HCT116 (cell line): ENCODE results near the gene PDE4B. TPM values are rescaled to one million over a fixed set of nuclear protein-coding genes. Genes with fewer than 3 reads are reported as not detected.

Experiments used
- ATAC-seq: fragments of 200-7000 bp; cut with Tn5 transposase; 2 replicates; pipeline ENCODE4 v1.9.1; 2020; ENCODE audit warnings: mild to moderate bottlenecking, moderate library complexity
- BruUV-seq: library from RNA; stranded (reverse); fragments of 400-500 nt; replicated peaks from 2 replicates; lab custom pipeline; 2021; lab: Mats Ljungman, UMichigan
- CTCF ChIA-PET: fragments of 300-600 bp; sonication (Branson Sonifier 250); formaldehyde crosslinking; loops from one replicate; lab custom pipeline; 2021; ENCODE audit warnings: antibody characterized with exemption; lab: Charles Lee
- POLR2A ChIA-PET: fragments of 300-600, 350-600 bp; sonication (Branson Sonifier 250); formaldehyde crosslinking; loops from one replicate; lab custom pipeline; 2021; ENCODE audit warnings: antibody characterized with exemption; lab: Charles Lee
- RAD21 ChIA-PET, 2 experiments: fragments of 300-600 bp; sonication (Branson Sonifier 250); formaldehyde crosslinking; loops; one replicate each; lab custom pipeline; 2023; ENCODE audit warnings: low total read pairs in 2 of 2; ENCODE audit not compliant: uncharacterized antibody in 2 of 2, unreplicated experiment in 2 of 2, low non-redundant PET in 1 of 2; lab: Charles Lee
- DNase-seq: peaks from one replicate; pipeline ENCODE4 v3.0.0-alpha.2; 2010; ENCODE audit warnings: low read depth, low spot score
- H2AFZ ChIP-seq: fragments of 200-600 bp; shearing (Covaris generic), sonication (generic); 2 replicates; pipeline ENCODE4 v1.6.1; 2017; ENCODE audit warnings: low read depth, mixed run types, mixed read lengths, antibody characterized with exemption, low read length; ENCODE audit not compliant: poor library complexity, severe bottlenecking
- H3K27ac ChIP-seq: 2 replicates; pipeline ENCODE4 v1.5.1; 2012; ENCODE audit warnings: low read depth, low read length
- H3K27me3 ChIP-seq: fragments of 200-600 bp; sonication (generic); 2 replicates; pipeline ENCODE4 v1.6.1; 2016; ENCODE audit warnings: mixed run types, low read length, mixed read lengths; ENCODE audit not compliant: insufficient read depth
- H3K36me3 ChIP-seq, 2 experiments: fragments of 200-500 bp in 1 of 2; fragments of 200-600 bp in 1 of 2; sonication (Bioruptor generic) in 1 of 2; sonication (generic) in 1 of 2; 2 replicates each; pipeline versions ENCODE4 v1.5.1 to v1.6.1; 2014 to 2016; ENCODE audit warnings: low read length in 2 of 2, inconsistent platforms in 1 of 2, mixed read lengths in 1 of 2, mixed run types in 1 of 2; ENCODE audit not compliant: insufficient read depth in 2 of 2, control insufficient read depth in 1 of 2
- H3K4me1 ChIP-seq, 2 experiments: fragments of 200-600 bp in 1 of 2; sonication (generic) in 1 of 2; 2 replicates each; pipeline versions ENCODE4 v1.5.1 to v1.6.1; 2012 to 2017; ENCODE audit warnings: low read length in 2 of 2, inconsistent platforms in 1 of 2, mild to moderate bottlenecking in 1 of 2, mixed read lengths in 1 of 2, mixed run types in 1 of 2, moderate library complexity in 1 of 2; ENCODE audit not compliant: insufficient read depth in 2 of 2, control insufficient read depth in 1 of 2
- H3K4me2 ChIP-seq: fragments of 200-600 bp; sonication (generic); 2 replicates; pipeline ENCODE4 v1.6.1; 2017; ENCODE audit warnings: mixed run types, low read length, mixed read lengths
- H3K4me3 ChIP-seq, 2 experiments: fragments of 200-600 bp in 1 of 2; sonication (generic) in 1 of 2; replicated peaks in 1 of 2; 2 replicates each; pipeline ENCODE4 v1.5.1; 2011 to 2016; ENCODE audit warnings: low read length in 2 of 2, control low read depth in 1 of 2, low read depth in 1 of 2, mild to moderate bottlenecking in 1 of 2, mixed read lengths in 1 of 2, mixed run types in 1 of 2
- H3K79me2 ChIP-seq: fragments of 200-600 bp; sonication (generic); 2 replicates; pipeline ENCODE4 v1.6.1; 2017; ENCODE audit warnings: mild to moderate bottlenecking, mixed run types, low read length, moderate library complexity, mixed read lengths; ENCODE audit not compliant: insufficient read depth
- H3K9ac ChIP-seq: fragments of 200-600 bp; sonication (generic); 2 replicates; pipeline ENCODE4 v1.6.1; 2016; ENCODE audit warnings: low read length, mixed read lengths
- H3K9me2 ChIP-seq: fragments of 200-600 bp; sonication (generic), shearing (Covaris generic); 2 replicates; pipeline ENCODE4 v1.6.1; 2017; ENCODE audit warnings: mixed run types, mild to moderate bottlenecking, moderate library complexity; ENCODE audit not compliant: insufficient read depth
- H3K9me3 ChIP-seq, 2 experiments: fragments of 200-500 bp in 1 of 2; fragments of 200-600 bp in 1 of 2; sonication (Bioruptor generic) in 1 of 2; sonication (generic) in 1 of 2; 2 replicates each; pipeline ENCODE4 v1.6.1; 2014 to 2017; ENCODE audit warnings: low read length in 2 of 2, mixed read lengths in 2 of 2, inconsistent platforms in 1 of 2, low read depth in 1 of 2, mild to moderate bottlenecking in 1 of 2, mixed run types in 1 of 2, moderate library complexity in 1 of 2; ENCODE audit not compliant: control insufficient read depth in 1 of 2, insufficient read depth in 1 of 2
- H4K20me1 ChIP-seq: fragments of 200-600 bp; sonication (generic), shearing (Covaris generic); 2 replicates; pipeline ENCODE4 v1.6.1; 2017; ENCODE audit warnings: mixed run types, mild to moderate bottlenecking, moderate library complexity; ENCODE audit not compliant: insufficient read depth
- CBX3 ChIP-seq: IDR thresholded peaks from 2 replicates; pipeline ENCODE4 v1.6.1; 2012; ENCODE audit warnings: low read depth
- CEBPB ChIP-seq: IDR thresholded peaks from 2 replicates; pipeline ENCODE4 v1.6.1; 2012; ENCODE audit warnings: low read depth
- EGR1 ChIP-seq: IDR thresholded peaks from 2 replicates; pipeline ENCODE4 v1.6.1; 2012; ENCODE audit warnings: low read depth
- EZH2phosphoT487 ChIP-seq: fragments of 200-600 bp; IDR thresholded peaks from 2 replicates; pipeline ENCODE4 v1.6.1; 2018; ENCODE audit warnings: antibody characterized with exemption, borderline replicate concordance
- FOSL1 ChIP-seq: IDR thresholded peaks from 2 replicates; pipeline ENCODE4 v1.6.1; 2012; ENCODE audit warnings: low read depth
- JUND ChIP-seq: IDR thresholded peaks from 2 replicates; pipeline ENCODE4 v1.6.1; 2012
- MAX ChIP-seq: IDR thresholded peaks from 2 replicates; pipeline ENCODE4 v1.6.1; 2012
- POLR2A ChIP-seq: IDR thresholded peaks from 2 replicates; pipeline ENCODE4 v1.7.0; 2011; ENCODE audit warnings: borderline replicate concordance; ENCODE audit not compliant: insufficient read depth, insufficient read length; ENCODE audit errors: extremely low read depth
- POLR2AphosphoS5 ChIP-seq: IDR thresholded peaks from 2 replicates; pipeline ENCODE4 v1.6.1; 2011; ENCODE audit warnings: mild to moderate bottlenecking, low read depth, low read length, moderate library complexity
- REST ChIP-seq: IDR thresholded peaks from 2 replicates; pipeline ENCODE4 v1.6.1; 2012; ENCODE audit warnings: low read depth
- SP1 ChIP-seq: IDR thresholded peaks from 2 replicates; pipeline ENCODE4 v1.6.1; 2012; ENCODE audit warnings: low read depth
- SRF ChIP-seq: IDR thresholded peaks from 2 replicates; pipeline ENCODE4 v1.6.1; 2012; ENCODE audit warnings: low read depth
- TCF7L2 ChIP-seq: IDR thresholded peaks from 2 replicates; pipeline ENCODE4 v1.7.0; 2011; ENCODE audit warnings: borderline replicate concordance, inconsistent platforms; ENCODE audit not compliant: insufficient read depth, insufficient read length; ENCODE audit errors: extremely low read depth
- ZNF274 ChIP-seq: fragments of 200-500 bp; sonication (Bioruptor generic); IDR thresholded peaks from 2 replicates; pipeline ENCODE4 v1.6.1; 2014; ENCODE audit warnings: mild to moderate bottlenecking, low read depth, low read length, inconsistent platforms
- intact Hi-C: fragments of 100-400 bp; cut with micrococcal nuclease; formaldehyde crosslinking; loops from 2 replicates; pipeline ENCODE4 v1.10.0; 2022
- total RNA-seq: library from RNA; stranded (reverse); gene quantifications from one replicate; pipeline ENCODE4 v1.2.1, GENCODE V29; 2021; ENCODE audit not compliant: unreplicated experiment

PDE4B gene
- total RNA-seq, 1 experiment from 2014 or later: 76.9 TPM

GRCh38 chr1:66328896-66329295, 536.2 kb downstream of the PDE4B start:
- Histone ChIP-seq H2AFZ (no peak overlapping the region), H3K4me2 (peak overlapping the region; percentile 14; the same call in 1 of the 2 replicates), H3K27ac (peak overlapping the region; percentile 46), H3K36me3 (peaks cover 0 to 6% of the 10 kb centered on the region in 2 experiments; a peak in 1 of 4 replicates), H3K27me3 (no peaks in the 10 kb centered on the region), H3K4me3 (no peak overlapping the region), H3K4me1 (peaks cover 62 to 93% of the 10 kb centered on the region in 2 experiments), H3K9me2 (no peaks in the 10 kb centered on the region), H3K9me3 (no peaks in the 10 kb centered on the region), H4K20me1 (no peaks in the 10 kb centered on the region), H3K79me2 (peaks cover 36% of the 10 kb centered on the region), H3K9ac (0 out of 2 replicates have a peak overlapping the region, but pooled peaks have one; percentile 0)
- DNase-seq: no peak
- intact Hi-C loops: no loop called here
- BruUV-seq: no TSS peak
- POLR2A ChIA-PET: no interaction called here
- RAD21 ChIA-PET: no interaction called here
- CTCF ChIA-PET: no interaction called here
- ATAC-seq: no peak
- no peak for TF ChIP-seq FOSL1
- TF ChIP-seq SRF: no peak
- no peak for TF ChIP-seq JUND
- TF ChIP-seq POLR2AphosphoS5: no peak
- TF ChIP-seq MAX: no peak
- no peak for TF ChIP-seq EZH2phosphoT487
- TF ChIP-seq POLR2A: no peak
- TF ChIP-seq CEBPB: no peak
- no peak for TF ChIP-seq CBX3
- no peak for TF ChIP-seq SP1
- TF ChIP-seq REST: no peak
- TF ChIP-seq ZNF274: no peak
- TF ChIP-seq TCF7L2: no peak
- no peak for TF ChIP-seq EGR1
